ENCODE measurements around the gene KYNU.
A peak's percentile ranks its signal among the peaks of the same experiment; 100 is the strongest.
"Not testable (repeated sequence)": the region's sequence is repeated elsewhere in the genome, so short reads cannot be mapped to it uniquely, and the experiment has no call there.

Gene KYNU

DNA sequence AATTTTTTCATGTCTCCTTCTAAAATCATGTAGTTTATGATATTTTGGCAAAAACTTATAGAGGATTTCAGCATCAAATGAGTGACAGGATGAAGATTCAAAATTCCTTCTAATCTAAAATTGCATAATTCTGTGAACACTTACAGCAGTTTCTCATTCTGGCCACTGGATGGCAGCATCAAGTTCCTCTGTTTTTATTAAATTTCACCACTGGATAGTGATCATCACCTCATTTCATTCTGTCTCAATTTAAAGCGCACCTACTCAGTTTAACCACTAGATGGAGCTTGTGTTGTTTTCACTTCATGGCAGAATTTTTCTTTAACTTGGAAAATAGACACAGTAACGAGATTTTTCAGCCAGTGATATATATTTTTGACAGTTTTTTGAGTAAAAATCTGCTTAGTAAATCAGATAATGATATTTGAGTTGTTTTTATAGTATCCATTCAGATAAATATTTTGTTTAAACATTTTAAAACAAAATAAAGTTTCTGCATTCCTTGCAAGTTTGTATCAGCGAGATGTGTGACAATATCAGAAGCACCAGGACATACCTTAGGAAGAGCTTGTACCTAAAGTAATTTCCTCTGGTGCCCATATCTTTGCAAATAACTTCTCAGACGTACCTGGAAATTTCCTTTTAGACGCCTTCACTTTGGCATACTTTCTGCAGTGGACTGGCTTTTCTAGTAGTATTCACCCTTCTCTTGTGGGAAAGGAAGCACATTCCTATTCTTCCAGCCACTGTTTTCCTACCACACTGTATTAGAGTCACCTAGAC, 157.0 kb downstream of the KYNU start:
- DNase-seq: peak; percentile 50

DNA sequence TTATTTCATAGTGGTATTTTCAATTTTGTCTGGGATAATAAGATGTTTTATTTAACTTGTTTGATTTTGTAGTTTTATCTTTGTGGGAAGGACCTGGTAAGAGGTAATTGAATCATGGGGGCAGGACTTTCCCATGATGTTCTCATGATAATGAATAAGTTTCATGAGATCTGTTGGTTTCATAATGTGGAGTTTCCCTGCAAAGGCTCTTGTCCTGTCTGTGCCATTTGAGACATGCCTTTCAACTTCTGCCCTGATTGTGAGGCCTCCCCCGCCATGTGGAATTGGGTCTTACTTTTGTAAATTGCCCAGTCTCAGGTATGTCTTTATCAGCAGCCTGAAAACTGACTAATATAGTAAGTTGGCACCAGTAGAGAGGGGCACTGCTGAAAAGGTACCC, 174.0 kb downstream of the KYNU start:
- no peak for DNase-seq

DNA sequence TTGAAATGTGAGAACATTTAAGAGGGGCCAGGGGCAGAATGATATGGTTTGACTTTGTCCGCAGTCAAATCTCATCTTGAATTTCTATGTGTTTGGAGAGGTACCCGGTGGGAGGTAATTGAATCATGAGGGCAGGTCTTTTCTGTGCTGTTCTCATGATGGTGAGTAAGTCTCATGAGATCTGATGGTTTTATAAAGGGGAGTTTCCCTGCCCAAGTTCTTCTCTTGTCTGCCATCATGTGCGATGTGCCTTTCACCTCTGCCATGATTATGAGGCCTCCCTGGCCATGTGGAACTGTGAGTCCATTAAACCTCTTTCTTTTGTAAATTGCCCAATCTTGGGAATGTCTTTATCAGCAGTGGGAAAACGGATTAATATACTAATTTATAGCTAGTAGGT, 176.0 kb downstream of the KYNU start:
- DNase-seq: not testable (repeated sequence)

DNA sequence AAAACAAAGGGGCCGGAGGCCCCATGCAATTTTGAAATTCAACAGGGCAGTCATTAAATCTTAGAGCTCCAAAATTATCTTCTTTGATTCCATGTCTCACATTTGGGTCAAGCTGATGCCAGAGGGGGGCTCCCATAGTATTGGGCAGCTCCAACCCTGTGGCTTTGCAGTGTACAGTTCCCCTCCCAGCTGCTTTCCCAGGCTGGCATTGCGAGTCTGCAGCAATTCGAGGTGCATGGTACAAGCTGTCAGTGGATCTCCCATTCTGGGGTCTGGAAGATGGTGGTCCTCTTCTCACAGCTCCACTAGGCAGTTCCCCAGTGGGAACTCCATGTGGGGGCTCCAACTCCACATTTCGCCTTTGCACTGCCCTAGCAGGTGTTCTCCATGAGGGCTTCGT, 179.1 kb downstream of the KYNU start:
- DNase-seq: no peak

DNA sequence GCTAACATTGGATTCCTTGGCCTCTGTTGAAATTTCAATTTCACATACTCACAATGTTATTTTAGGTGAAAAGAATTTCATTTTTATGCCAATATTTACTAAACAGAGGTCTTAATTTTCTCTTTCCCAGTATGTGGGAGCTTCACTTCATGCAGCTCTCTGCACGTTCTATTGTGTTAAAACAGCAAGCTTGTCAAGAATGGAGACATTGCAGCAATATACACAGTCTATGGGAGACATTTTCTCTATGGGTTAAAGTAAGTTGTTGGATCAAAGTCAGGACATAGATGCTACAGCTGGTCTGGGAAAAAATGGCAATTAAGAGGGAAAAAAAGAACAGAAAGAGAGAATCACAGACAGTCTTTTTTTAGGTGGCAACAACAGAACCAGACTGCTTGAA, 181.4 kb downstream of the KYNU start:
- DNase-seq: no peak

DNA sequence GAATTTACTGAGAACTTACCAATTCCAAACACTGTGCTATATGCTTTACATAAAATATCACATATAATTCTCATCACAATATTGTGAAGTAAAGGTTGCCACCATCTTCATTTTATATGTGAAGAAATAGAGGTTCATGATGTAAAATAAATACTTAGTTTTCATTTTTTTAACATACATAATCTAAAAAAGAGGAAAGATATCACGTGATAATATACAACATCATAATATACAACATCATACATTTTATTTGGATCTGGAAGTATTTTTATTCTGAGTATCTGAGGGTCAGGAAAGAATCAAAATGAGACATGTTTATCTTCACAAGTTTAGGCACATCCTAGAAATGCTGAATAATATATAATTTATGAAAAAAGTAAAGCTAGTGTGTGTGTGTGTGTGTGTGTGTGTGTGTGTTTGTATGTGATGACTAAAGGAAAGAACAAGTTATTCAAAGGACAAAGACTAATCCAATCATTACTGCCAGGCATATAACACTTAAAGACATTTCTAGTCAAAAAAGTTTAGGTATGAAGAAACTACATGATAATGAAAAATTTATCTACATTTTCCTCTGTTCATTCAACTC, 186.2 kb downstream of the KYNU start:
- no peak for DNase-seq

DNA sequence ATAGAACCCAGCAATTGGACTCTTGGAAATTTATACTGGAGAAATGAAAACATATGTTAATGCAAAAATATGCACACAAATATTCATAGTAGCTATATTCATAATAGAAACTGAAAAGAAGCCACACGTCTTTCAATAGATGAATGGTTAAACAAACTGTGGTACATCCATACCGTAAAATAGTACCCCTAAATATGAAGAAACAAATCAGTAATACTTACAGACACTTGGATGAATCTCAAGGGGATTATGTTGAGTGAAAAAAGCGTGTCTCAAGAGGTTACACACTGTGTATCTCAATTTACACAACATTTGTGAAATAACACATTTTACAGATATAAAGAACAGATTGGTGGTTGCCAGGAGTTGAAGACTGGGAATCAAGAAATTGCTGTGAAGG, 190.6 kb downstream of the KYNU start:
- DNase-seq: no peak

DNA sequence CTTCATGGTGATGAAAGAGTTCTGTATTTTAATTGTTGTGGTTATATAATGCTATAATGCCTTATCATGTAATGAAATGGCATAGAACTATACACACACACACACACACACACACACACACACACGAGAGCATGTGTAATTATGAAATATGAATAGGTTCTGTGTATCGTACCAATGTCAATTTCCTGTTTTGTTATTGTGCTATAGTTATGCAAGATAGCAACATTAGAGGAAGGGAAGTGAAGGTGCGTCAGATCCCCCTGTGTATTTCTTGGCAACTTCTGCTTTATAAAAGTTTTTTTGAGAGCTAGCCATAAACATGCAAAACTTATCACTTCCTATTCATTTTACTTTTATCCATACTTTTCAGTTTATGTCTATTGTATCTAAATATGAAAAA, 191.0 kb downstream of the KYNU start:
- DNase-seq: no peak

DNA sequence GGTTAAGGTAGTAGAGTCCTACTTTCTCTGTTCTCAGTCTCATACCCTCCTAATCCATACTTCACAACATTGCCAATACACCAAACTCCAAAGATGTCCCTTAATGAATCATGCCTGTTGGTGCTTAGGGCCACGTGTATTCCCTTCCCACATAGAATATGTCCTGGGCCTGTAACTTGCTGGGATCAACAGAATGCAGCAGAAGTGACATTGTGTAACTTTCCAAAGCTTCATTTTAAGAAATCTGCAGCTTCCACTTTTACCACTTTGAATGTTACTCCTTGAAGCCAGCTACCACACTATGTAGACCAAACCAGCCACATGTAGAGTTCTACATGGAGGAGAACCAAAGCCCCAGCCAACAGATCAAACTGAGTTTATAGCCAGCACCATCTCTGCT, 193.2 kb downstream of the KYNU start:
- DNase-seq: no peak

DNA sequence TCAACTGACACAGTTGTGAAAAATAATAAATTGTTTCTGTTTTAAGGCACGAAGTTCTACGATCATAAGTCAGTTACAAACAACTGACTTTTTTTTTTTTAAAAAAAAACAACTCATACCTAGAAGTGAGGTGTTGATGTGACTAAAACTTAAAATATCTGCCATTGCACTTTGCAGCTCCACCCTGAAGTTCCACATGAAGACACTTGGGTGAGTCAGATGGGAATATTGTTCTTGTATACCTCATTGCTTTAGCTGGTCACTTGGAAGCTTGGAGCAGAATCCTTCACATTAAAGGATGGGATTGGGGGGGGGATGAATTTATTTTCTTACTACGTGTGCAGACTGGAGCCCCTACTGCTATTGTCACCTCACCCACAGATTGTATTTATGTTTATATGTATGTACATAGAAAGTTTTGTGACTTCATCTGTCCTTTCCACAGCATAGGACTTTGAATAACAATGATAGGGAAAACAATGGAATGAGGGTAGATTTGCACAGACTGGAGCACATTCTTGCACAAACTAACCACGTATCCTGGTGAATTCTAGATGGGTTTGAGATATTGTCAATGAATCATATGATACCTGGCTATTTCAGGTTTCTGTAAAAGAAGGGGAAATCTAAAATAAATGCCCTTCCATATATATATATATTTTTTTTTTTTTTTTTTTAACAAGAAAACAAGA, 193.9 kb downstream of the KYNU start:
- no peak for DNase-seq

DNA sequence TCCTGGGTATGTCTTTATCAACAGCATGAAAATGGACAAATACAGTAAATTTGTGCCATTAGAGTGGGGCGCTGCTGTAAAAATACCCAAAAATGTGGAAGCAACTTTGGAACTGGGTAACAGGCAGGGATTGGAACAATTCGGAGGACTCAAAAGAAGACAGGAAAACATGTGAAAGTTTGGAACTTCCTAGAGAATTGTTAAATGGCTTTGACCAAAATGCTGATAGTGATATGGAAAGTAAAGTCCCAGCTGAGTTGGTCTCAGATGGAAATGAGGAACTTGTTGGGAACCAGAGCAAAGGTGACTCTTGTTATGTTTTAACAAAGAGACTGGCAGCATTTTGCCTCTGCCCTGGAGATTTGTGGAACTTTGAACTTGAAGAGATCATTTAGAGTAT, 197.4 kb downstream of the KYNU start:
- DNase-seq: not testable (repeated sequence)

DNA sequence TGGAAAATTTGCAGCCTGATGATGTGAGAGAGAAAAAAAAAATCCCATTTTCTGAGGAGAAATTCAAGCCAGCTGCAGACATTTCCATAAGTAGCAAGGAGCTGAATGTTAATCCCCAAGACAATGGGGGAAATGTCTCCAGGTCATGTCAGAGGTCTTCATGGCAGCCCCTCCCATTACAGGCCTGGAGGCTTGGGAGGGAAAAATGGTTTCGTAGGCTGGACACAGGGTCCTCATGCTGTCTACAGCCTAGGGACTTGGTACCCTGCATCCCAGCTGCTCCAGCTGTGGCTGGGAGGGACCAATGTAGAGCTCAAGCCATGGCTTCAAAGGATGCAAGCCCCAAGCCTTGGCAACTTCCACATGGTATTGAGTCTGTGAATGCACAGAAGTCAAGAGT, 198.2 kb downstream of the KYNU start:
- DNase-seq: no peak

DNA sequence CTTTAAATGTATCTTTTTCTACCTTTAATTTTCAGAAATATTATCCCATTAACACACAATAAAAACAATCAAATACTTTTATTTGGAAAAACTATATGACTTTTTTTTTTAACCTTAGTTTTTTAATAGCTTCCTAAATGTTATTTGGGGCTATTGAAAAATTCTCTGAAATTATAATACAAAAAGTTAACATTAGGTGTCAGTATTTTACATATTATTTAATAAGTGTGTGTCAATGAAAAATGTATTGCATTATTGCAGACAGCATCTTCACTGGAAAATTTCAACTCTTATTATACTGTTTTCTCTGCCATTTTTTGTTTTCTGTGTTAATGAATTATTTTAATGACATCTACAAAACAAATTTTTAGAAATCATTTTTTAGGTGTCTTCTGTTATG, 200.6 kb downstream of the KYNU start:
- DNase-seq: no peak

DNA sequence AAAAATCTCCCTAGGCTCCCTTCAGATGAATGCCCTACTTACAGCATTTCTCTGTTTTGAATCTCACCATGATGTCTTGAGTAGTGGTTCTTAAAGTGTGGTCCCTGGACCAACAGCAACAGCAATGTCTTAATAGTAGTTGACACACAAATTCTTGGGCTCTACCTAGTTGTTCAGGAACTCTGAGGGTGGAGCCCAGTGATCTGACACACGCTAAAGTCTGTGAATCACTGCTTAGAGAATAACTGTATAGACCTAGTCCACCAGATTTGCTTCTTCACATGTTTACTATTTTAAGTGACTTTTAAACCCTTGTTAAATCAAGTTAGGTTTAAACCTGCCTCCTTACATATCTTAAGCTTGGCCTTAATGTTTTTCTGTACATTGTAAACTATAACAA, 204.2 kb downstream of the KYNU start:
- no peak for DNase-seq

DNA sequence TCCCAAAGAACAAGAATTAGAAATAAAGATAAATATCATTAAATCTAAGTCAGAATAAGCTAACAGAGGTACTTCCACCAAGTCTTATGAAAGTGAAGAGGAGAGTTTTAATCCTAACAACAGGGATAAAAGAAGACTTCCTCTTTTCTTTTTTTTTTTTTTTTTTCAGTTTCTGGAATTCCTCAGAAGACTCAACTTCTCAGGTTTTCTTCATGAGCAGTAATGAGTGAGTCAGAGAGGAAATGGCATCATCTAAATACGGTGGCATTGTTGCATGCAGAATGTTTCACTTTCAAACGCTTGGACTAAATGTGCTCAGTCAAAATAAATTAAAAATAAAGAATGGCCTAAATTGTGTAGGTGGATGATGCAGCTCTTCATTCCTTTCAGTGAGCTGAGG, 206.2 kb downstream of the KYNU start:
- DNase-seq: no peak

DNA sequence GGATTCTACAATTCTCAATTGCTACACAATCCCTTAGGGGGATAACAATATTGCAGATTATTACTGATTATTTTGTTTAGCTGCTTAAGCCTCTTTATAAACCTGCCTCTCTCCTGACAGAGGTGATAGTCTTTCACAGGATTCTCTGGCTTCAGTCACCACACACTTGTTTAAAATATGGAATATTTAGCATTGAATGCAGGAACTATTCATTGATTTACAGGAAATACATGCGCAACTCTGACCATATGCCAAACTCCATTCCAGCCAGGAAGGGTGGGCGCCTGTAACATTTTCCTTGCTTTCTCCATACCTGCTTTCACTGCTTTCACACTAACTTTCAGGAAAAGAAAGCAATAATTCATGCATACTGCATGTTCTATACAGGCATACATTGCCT, 207.0 kb downstream of the KYNU start:
- DNase-seq: no peak

DNA sequence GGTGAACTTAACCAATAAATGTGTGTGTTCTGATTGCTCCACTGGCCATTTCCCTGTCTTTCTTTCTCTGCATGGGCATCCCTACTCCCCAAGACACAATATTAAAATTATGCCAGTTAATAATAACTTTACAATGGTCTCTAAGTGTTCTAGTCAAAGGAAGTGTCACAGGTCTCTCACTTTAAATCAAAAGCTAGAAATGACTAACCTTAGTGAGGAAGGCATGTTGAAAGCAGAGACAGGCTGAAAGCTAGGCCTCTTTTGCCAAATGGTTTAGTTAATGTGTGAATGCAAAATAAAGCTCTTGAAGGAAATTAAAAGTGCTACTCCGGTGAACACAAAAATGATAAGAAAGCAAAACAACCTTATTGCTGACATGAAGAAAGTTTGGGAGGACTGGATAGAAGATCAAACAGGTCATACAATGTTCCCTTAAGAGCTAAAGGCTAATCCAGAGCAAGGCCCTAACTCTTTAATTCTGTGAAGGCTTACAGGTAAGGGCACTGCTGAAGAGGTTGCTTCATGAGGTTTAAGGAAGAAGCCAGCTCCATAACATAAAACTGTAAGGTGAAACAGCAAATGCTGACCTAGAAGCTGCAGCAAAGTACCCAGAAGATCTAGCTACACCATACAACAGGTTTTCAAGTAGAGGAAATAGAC, 207.8 kb downstream of the KYNU start:
- DNase-seq: no peak

DNA sequence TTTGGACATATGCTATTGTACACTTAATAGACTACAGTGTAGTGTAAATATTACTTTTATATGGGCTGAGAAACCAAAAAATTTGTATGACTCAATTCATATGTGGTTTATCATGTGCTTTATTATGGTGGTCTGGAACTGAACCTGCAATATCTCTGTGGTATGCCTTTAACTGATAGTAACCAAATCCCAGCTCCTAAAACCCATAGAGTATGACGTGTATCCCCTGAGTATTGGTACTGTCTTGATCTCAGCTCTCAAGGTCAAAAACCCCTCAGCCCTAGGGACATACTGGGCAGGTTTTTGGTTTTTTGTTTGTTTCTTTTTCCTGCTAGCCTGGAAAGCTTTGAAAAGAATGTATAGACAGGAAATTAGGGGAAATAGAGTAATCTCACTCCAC, 209.6 kb downstream of the KYNU start:
- no peak for DNase-seq

DNA sequence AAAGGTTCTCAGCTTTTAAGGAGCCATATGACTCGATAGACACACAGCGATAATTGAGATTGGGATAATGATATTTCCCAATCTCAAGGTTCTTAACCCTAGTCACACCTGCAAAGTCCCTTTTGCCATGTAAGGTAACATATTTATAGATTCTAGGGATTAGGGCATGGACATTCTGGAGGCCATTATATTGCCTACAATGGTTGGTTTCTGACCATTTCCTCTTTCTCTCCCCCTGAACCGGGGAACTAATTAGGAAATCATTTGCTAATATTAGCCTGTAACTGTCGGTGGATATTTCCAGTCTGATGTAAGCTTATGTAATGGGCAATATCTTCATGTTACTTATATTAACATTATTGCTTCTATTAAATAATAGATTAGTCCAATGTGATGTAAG, 210.9 kb downstream of the KYNU start:
- no peak for DNase-seq

DNA sequence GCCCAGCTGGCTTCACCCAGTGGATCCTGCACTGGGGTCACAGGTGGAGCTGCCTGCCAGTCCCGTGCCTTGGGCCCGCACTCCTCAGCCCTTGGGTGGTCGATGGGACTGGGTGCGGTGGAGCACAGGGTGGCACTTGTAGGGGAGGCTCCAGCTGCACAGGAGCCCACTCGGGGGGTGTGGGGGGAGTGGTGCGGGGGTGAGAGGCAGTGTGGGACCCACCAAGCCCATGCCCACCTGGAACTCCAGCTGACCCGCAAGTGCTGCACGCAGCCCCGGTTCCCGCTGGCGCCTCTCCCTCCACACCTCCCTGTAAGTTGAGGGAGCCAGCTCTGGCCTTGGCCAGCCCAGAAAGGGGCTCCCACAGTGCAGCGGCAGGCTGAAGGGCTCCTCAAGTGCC, 212.1 kb downstream of the KYNU start:
- DNase-seq: not testable (repeated sequence)
